Liver (tissue), 9 donors: ENCODE data around the gene ZNF780B. TPM values are rescaled to one million over a fixed set of nuclear protein-coding genes. Genes with fewer than 3 reads are reported as not detected.
A peak's percentile ranks its signal among the peaks of the same experiment; 100 is the strongest.

Experiments
- DNase-seq: peaks from one replicate; pipeline ENCODE4 v3.0.0-alpha.2; 2017; ENCODE audit warnings: low spot score
- H3K27ac ChIP-seq, 2 donors: one replicate each; pipeline ENCODE4 v1.7.0; 2013; ENCODE audit warnings: inconsistent platforms in 2 of 2, low read length in 2 of 2, control low read depth in 1 of 2, low read depth in 1 of 2, mild to moderate bottlenecking in 1 of 2
- H3K27me3 ChIP-seq, 4 donors: one replicate each; pipeline versions ENCODE4 v1.6.1 to v1.7.0; 2013; ENCODE audit warnings: low read length in 3 of 4, inconsistent platforms in 1 of 4, mild to moderate bottlenecking in 1 of 4, moderate library complexity in 1 of 4; ENCODE audit not compliant: control insufficient read depth in 4 of 4, insufficient read depth in 4 of 4
- H3K36me3 ChIP-seq, 4 donors: one replicate each; pipeline versions ENCODE4 v1.6.1 to v1.7.0; 2013; ENCODE audit warnings: low read length in 3 of 4, mild to moderate bottlenecking in 3 of 4, low read depth in 1 of 4, moderate library complexity in 1 of 4; ENCODE audit not compliant: control insufficient read depth in 4 of 4, insufficient read depth in 3 of 4
- H3K4me1 ChIP-seq, 4 donors: one replicate each; pipeline versions ENCODE4 v1.6.1 to v1.7.0; 2013; ENCODE audit warnings: low read length in 3 of 4, mild to moderate bottlenecking in 3 of 4, moderate library complexity in 1 of 4; ENCODE audit not compliant: control insufficient read depth in 4 of 4, insufficient read depth in 4 of 4
- H3K4me3 ChIP-seq, 3 donors: one replicate each; pipeline versions ENCODE4 v1.6.1 to v1.7.0; 2013; ENCODE audit warnings: low read length in 3 of 3, control low read depth in 1 of 3, low read depth in 1 of 3, mild to moderate bottlenecking in 1 of 3
- H3K9ac ChIP-seq, 2 donors: one replicate each; pipeline ENCODE4 v1.7.0; 2013; ENCODE audit warnings: low read length in 2 of 2, mild to moderate bottlenecking in 2 of 2, moderate library complexity in 2 of 2, control low read depth in 1 of 2, low read depth in 1 of 2
- H3K9me3 ChIP-seq, 4 donors: one replicate each; pipeline versions ENCODE4 v1.6.1 to v1.7.0; 2013; ENCODE audit warnings: low read length in 3 of 4; ENCODE audit not compliant: control insufficient read depth in 4 of 4
- ATF3 ChIP-seq: IDR thresholded peaks from 2 replicates; pipeline ENCODE4 v1.6.1; 2016; ENCODE audit warnings: antibody characterized with exemption
- EGR1 ChIP-seq, 2 donors: IDR thresholded peaks; 2 replicates each; pipeline ENCODE4 v1.6.1; 2016 to 2018; ENCODE audit warnings: antibody characterized with exemption in 2 of 2, low read depth in 2 of 2
- FOXA1 ChIP-seq: IDR thresholded peaks from 2 replicates; pipeline ENCODE4 v1.6.1; 2016; ENCODE audit warnings: antibody characterized with exemption
- FOXA2 ChIP-seq: IDR thresholded peaks from 2 replicates; pipeline ENCODE4 v1.6.1; 2016; ENCODE audit warnings: antibody characterized with exemption
- GABPA ChIP-seq, 2 donors: IDR thresholded peaks in 1 of 2; conservative IDR thresholded peaks in 1 of 2; 2 replicates each; pipeline ENCODE4 v1.6.1; 2016; ENCODE audit warnings: antibody characterized with exemption in 2 of 2, mild to moderate bottlenecking in 1 of 2, moderate library complexity in 1 of 2
- HNF4A ChIP-seq, 2 donors: conservative IDR thresholded peaks; 2 replicates each; pipeline ENCODE4 v1.6.1; 2016; ENCODE audit warnings: antibody characterized with exemption in 2 of 2, mild to moderate bottlenecking in 2 of 2
- HNF4G ChIP-seq: IDR thresholded peaks from 2 replicates; pipeline ENCODE4 v1.6.1; 2016; ENCODE audit warnings: antibody characterized with exemption
- JUND ChIP-seq, 2 donors: IDR thresholded peaks; 2 replicates each; pipeline ENCODE4 v1.6.1; 2016; ENCODE audit warnings: antibody characterized with exemption in 2 of 2
- NR2F2 ChIP-seq: IDR thresholded peaks from 2 replicates; pipeline ENCODE4 v1.6.1; 2016; ENCODE audit warnings: antibody characterized with exemption
- RAD21 ChIP-seq, 2 donors: IDR thresholded peaks; 2 replicates each; pipeline ENCODE4 v1.6.1; 2016; ENCODE audit warnings: antibody characterized with exemption in 2 of 2, mild to moderate bottlenecking in 2 of 2
- REST ChIP-seq: IDR thresholded peaks from 2 replicates; pipeline ENCODE4 v1.6.1; 2016; ENCODE audit warnings: antibody characterized with exemption, mild to moderate bottlenecking
- RXRA ChIP-seq, 2 donors: IDR thresholded peaks; 2 replicates each; pipeline ENCODE4 v1.6.1; 2017 to 2018; ENCODE audit warnings: antibody characterized with exemption in 2 of 2, mild to moderate bottlenecking in 1 of 2
- SP1 ChIP-seq: IDR thresholded peaks from 2 replicates; pipeline ENCODE4 v1.6.1; 2018; ENCODE audit warnings: antibody characterized with exemption, mild to moderate bottlenecking
- TAF1 ChIP-seq: conservative IDR thresholded peaks from 2 replicates; pipeline ENCODE4 v1.6.1; 2016; ENCODE audit warnings: antibody characterized with exemption, mild to moderate bottlenecking
- YY1 ChIP-seq: IDR thresholded peaks from 2 replicates; pipeline ENCODE4 v1.6.1; 2016; ENCODE audit warnings: antibody characterized with exemption, mild to moderate bottlenecking
- WGBS: extraction: QIAGEN DNeasy Blood & Tissue Kit; methylation state at CpG from one replicate; pipeline ENCODE4 v1.1.7; 2013; 5-methylcytosine and 5-hydroxymethylcytosine counted together
- polyA plus RNA-seq, 2 donors: library from polyadenylated mRNA; stranded (reverse) in 1 of 2; unstranded in 1 of 2; fragments of 200-250 nt in 1 of 2; fragments of >200 nt in 1 of 2; fragmentation: Nextera tagmentation in 1 of 2; extraction: Ambion mirVana in 1 of 2; gene quantifications; one replicate each; pipeline versions ENCODE4 v1.2.1 to v1.2.3, GENCODE V29; 2013 to 2015
- total RNA-seq, 2 donors: library from RNA; depleted of rRNA; stranded (reverse); fragments of >200 nt; gene quantifications; one replicate each; pipeline ENCODE4 v1.2.3, GENCODE V29; 2014
- TF ChIP-seq, protein P1 (sequence below): fragments of 150-350 bp; IDR thresholded peaks from 2 replicates; pipeline ENCODE4 v1.5.1; 2017; ENCODE audit warnings: improper control_type of control experiment, low read depth, low read length; ENCODE audit not compliant: missing input control
- TF ChIP-seq, protein P2 (sequence below): IDR thresholded peaks from 2 replicates; pipeline ENCODE4 v1.6.1; 2016; ENCODE audit warnings: antibody characterized with exemption
- TF ChIP-seq, protein P3 (sequence below): IDR thresholded peaks from 2 replicates; pipeline ENCODE4 v1.6.1; 2016; ENCODE audit warnings: antibody characterized with exemption
- donor health status: healthy.
- donor health status: healthy.
- donor health status: healthy.
- donor health status: healthy.
- donor health status: healthy.

The ZNF780B gene
- total RNA-seq (10 to 100 TPM in 1 of 2 donors, 1 to 10 TPM in 1; 7.8 to 18.0 TPM), polyA plus RNA-seq (1 to 10 TPM; 1.4 to 3.8 TPM)

DNA sequence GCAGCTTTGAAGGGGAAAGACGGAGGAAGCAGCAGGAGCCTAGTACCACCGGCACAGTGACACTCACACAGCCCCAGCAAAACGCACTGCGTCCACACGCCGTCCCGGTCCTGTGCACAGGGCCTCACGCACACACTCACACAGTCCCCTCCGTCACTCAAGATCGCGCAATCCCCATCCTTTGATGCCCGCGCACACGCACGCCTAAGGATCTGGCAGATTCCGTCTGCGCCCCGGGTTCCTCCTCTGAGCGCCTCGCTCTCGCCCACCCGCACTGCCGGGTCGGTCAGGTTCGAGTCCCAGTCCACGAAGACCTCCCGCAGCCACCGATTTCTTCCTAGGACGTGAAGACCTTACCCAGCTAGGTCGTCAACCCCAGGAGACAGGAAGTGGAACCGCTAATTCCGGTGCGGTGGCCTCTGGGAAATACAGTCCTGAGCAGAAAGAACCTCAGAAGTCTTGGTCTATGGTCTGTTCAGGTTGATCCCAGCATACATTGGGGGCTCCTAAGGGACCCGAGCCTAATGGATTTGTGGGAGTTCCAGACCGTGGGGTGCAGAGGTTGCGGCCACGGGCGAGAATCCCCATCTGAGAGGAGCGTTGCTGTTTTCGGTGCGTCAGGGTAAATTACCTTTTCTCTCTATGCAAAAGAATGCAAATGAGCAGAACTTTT lies at the start of gene ZNF780B:
Gene ZNF780B, minus strand, starts transcription at position 400 of the 673 bp plus-strand sequence. CDS start 5,899 bp downstream, outside the sequence.
- TF ChIP-seq JUND (IDR thresholded peaks at IDR 0.05) (no peak), HNF4G (no peak), SP1 (no peak), ATF3 (no peak), RXRA (IDR thresholded peaks at IDR 0.05) (peak; percentile 85 to 89), FOXA2 (no peak), REST (no peak), EGR1 (IDR thresholded peaks at IDR 0.05; ENCODE audit: low read depth in 2 of 2) (peak in 1 of 2 donors; percentile 48), FOXA1 (no peak), HNF4A (conservative IDR thresholded peaks at IDR 0.05) (no peak), YY1 (peak; percentile 64), GABPA (IDR thresholded peaks at IDR 0.05 in 1 of 2, conservative IDR thresholded peaks at IDR 0.05 in 1 of 2) (peak; percentile 79 to 96), TAF1 (no peak), NR2F2 (peak; percentile 38), RAD21 (IDR thresholded peaks at IDR 0.05) (peak; percentile 6 to 10)
- TF ChIP-seq, protein P1, sequence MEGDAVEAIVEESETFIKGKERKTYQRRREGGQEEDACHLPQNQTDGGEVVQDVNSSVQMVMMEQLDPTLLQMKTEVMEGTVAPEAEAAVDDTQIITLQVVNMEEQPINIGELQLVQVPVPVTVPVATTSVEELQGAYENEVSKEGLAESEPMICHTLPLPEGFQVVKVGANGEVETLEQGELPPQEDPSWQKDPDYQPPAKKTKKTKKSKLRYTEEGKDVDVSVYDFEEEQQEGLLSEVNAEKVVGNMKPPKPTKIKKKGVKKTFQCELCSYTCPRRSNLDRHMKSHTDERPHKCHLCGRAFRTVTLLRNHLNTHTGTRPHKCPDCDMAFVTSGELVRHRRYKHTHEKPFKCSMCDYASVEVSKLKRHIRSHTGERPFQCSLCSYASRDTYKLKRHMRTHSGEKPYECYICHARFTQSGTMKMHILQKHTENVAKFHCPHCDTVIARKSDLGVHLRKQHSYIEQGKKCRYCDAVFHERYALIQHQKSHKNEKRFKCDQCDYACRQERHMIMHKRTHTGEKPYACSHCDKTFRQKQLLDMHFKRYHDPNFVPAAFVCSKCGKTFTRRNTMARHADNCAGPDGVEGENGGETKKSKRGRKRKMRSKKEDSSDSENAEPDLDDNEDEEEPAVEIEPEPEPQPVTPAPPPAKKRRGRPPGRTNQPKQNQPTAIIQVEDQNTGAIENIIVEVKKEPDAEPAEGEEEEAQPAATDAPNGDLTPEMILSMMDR, result no peak
- TF ChIP-seq, protein P2, sequence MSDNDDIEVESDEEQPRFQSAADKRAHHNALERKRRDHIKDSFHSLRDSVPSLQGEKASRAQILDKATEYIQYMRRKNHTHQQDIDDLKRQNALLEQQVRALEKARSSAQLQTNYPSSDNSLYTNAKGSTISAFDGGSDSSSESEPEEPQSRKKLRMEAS, result peak; percentile 48
- TF ChIP-seq, protein P3, sequence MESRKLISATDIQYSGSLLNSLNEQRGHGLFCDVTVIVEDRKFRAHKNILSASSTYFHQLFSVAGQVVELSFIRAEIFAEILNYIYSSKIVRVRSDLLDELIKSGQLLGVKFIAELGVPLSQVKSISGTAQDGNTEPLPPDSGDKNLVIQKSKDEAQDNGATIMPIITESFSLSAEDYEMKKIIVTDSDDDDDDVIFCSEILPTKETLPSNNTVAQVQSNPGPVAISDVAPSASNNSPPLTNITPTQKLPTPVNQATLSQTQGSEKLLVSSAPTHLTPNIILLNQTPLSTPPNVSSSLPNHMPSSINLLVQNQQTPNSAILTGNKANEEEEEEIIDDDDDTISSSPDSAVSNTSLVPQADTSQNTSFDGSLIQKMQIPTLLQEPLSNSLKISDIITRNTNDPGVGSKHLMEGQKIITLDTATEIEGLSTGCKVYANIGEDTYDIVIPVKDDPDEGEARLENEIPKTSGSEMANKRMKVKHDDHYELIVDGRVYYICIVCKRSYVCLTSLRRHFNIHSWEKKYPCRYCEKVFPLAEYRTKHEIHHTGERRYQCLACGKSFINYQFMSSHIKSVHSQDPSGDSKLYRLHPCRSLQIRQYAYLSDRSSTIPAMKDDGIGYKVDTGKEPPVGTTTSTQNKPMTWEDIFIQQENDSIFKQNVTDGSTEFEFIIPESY, result no peak
- peak within 1 kb of the TSS; percentile 81 to 99 (median 86) for H3K4me3 ChIP-seq
- peaks cover 3 to 19% (median 15%) of the 10 kb centered on the region in 4 donors for H3K9me3 ChIP-seq
- WGBS, result under 1% methylated on average over 41 of the region's 41 CpGs
- H3K27ac ChIP-seq, result peak within 1 kb of the TSS in 1 of 2 donors; percentile 43
- peaks cover 0 to 16% (median 14%) of the 10 kb centered on the region in 4 donors for H3K4me1 ChIP-seq
- H3K9ac ChIP-seq, result peak within 1 kb of the TSS; percentile 65 to 73
- DNase-seq, result peak; percentile 62
- peaks cover 0 to 2% (median 0%) of the 10 kb centered on the region in 4 donors for H3K36me3 ChIP-seq
- H3K27me3 ChIP-seq, result no peaks in the 10 kb centered on the region
